Measurements from ENCODE around the gene IZUMO4. TPM values are rescaled to one million over a fixed set of nuclear protein-coding genes. Genes with fewer than 3 reads are reported as not detected.

IZUMO4 gene
- total and polyA plus RNA-seq, 10 of the 15 experiments (the other 5 are each of a cell fraction or from before 2014, with no cell fraction given) = 0.53 to 27.1 (median 7.5) TPM

GRCh38 chr19:2148482-2149135 is 51.9 kb downstream of the IZUMO4 start (continued):
- no peak for TF ChIP-seq POLR2AphosphoS2 (IDR thresholded peaks at IDR 0.05; ENCODE audit: low read depth, low read length)
- no peak for TF ChIP-seq RFX5 (IDR thresholded peaks at IDR 0.05; ENCODE audit: low read depth, low read length)
- no peak for TF ChIP-seq SIX5 (IDR thresholded peaks at IDR 0.05; ENCODE audit: low read depth, low read length, severe bottlenecking)
- TF ChIP-seq EP300 (IDR thresholded peaks at IDR 0.05; ENCODE audit: borderline replicate concordance in 1 of 2, control insufficient read depth in 1 of 2, low read depth in 2 of 2, low read length in 2 of 2) = no peak
- TF ChIP-seq ATF7 (IDR thresholded peaks at IDR 0.05; ENCODE audit: low read depth) = no peak
- TF ChIP-seq POLR2A (IDR thresholded peaks at IDR 0.05; ENCODE audit: low read depth, low read length) = peak; percentile 33; the same call in 1 of the 2 replicates
- TF ChIP-seq KAT2A (conservative IDR thresholded peaks at IDR 0.05; ENCODE audit: control insufficient read depth, low read depth, low read length) = no peak
- no peak for TF ChIP-seq E4F1 (IDR thresholded peaks at IDR 0.05; ENCODE audit: borderline replicate concordance, partially characterized antibody)
- peak; percentile 60; the same call in 1 of the 2 replicates for TF ChIP-seq MXI1 (IDR thresholded peaks at IDR 0.05; ENCODE audit: low read depth, low read length)
- no peak for TF ChIP-seq BCL11A (IDR thresholded peaks at IDR 0.05; ENCODE audit: low read depth, low read length)
- TF ChIP-seq BHLHE40 (IDR thresholded peaks at IDR 0.05; ENCODE audit: borderline replicate concordance in 1 of 2, low read depth in 2 of 2, low read length in 1 of 2) = no peak
- no peak for TF ChIP-seq RAD51 (IDR thresholded peaks at IDR 0.05)

Other genes with a start within 250 kb of the IZUMO4 start
Only the 7 nearest of the 19 such genes appear.
- 18.3 and 19.9 TPM in 2 replicates for gene BTBD2, start 81.2 kb upstream of the IZUMO4 start, total RNA-seq (2014; rRNA removed)
- gene BTBD2, start 81.2 kb upstream of the IZUMO4 start, total RNA-seq (2014; rRNA removed; fragmentation: Illumina TruSeq; extraction: Trizol) = 8.2 and 10.6 TPM in 2 replicates
- gene BTBD2, start 81.2 kb upstream of the IZUMO4 start, total RNA-seq (2021) = 62.2 and 66.2 TPM in 2 replicates
- 8.8 and 18.6 TPM in 2 replicates for gene BTBD2, start 81.2 kb upstream of the IZUMO4 start, polyA plus RNA-seq (2011; rRNA removed)
- 3.2 and 10.1 TPM in 2 replicates for gene BTBD2, start 81.2 kb upstream of the IZUMO4 start, polyA plus RNA-seq (2014; fragmentation: Illumina TruSeq; extraction: Trizol)
- gene BTBD2, start 81.2 kb upstream of the IZUMO4 start, polyA plus RNA-seq (2014; fragmentation: Nextera tagmentation; extraction: Ambion mirVana) = under 1 TPM; 0.13 to 0.37 TPM
- 45.4 and 50.9 TPM in 2 replicates for gene BTBD2, start 81.2 kb upstream of the IZUMO4 start, polyA plus RNA-seq (2014; rRNA removed)
- gene BTBD2, start 81.2 kb upstream of the IZUMO4 start, polyA plus RNA-seq (2016; fragmentation: Nextera tagmentation; extraction: Ambion mirVana) = 1 to 10 TPM; 4.5 to 5.5 TPM
- 159 and 168 TPM in 2 replicates for gene MKNK2, start 45.7 kb upstream of the IZUMO4 start, total RNA-seq (2014; rRNA removed)
- 70.3 and 77.9 TPM in 2 replicates for gene MKNK2, start 45.7 kb upstream of the IZUMO4 start, total RNA-seq (2014; rRNA removed; fragmentation: Illumina TruSeq; extraction: Trizol)
- 365 and 378 TPM in 2 replicates for gene MKNK2, start 45.7 kb upstream of the IZUMO4 start, total RNA-seq (2021)
- 113 and 223 TPM in 2 replicates for gene MKNK2, start 45.7 kb upstream of the IZUMO4 start, polyA plus RNA-seq (2011; rRNA removed)
- 29.6 and 61.9 TPM in 2 replicates for gene MKNK2, start 45.7 kb upstream of the IZUMO4 start, polyA plus RNA-seq (2014; fragmentation: Illumina TruSeq; extraction: Trizol)
- gene MKNK2, start 45.7 kb upstream of the IZUMO4 start, polyA plus RNA-seq (2014; fragmentation: Nextera tagmentation; extraction: Ambion mirVana) = 10 to 100 TPM in 1 of 2 experiments, 1 to 10 TPM in 1; 9.6 to 17.6 TPM
- gene MKNK2, start 45.7 kb upstream of the IZUMO4 start, polyA plus RNA-seq (2014; rRNA removed) = 195 and 218 TPM in 2 replicates
- 10 to 100 TPM; 38.3 to 53.3 TPM for gene MKNK2, start 45.7 kb upstream of the IZUMO4 start, polyA plus RNA-seq (2016; fragmentation: Nextera tagmentation; extraction: Ambion mirVana)
- gene MOB3A, start 589 bp upstream of the IZUMO4 start, total RNA-seq (2014; rRNA removed) = 56.6 and 69.6 TPM in 2 replicates
- gene MOB3A, start 589 bp upstream of the IZUMO4 start, total RNA-seq (2014; rRNA removed; fragmentation: Illumina TruSeq; extraction: Trizol) = 32.7 and 40.5 TPM in 2 replicates
- 176 and 181 TPM in 2 replicates for gene MOB3A, start 589 bp upstream of the IZUMO4 start, total RNA-seq (2021)
- 71.7 and 229 TPM in 2 replicates for gene MOB3A, start 589 bp upstream of the IZUMO4 start, polyA plus RNA-seq (2011; rRNA removed)
- 54.2 and 82.9 TPM in 2 replicates for gene MOB3A, start 589 bp upstream of the IZUMO4 start, polyA plus RNA-seq (2014; fragmentation: Illumina TruSeq; extraction: Trizol)
- gene MOB3A, start 589 bp upstream of the IZUMO4 start, polyA plus RNA-seq (2014; fragmentation: Nextera tagmentation; extraction: Ambion mirVana) = 10 to 100 TPM in 1 of 2 experiments, 1 to 10 TPM in 1; 7.5 to 10.9 TPM
- 123 and 147 TPM in 2 replicates for gene MOB3A, start 589 bp upstream of the IZUMO4 start, polyA plus RNA-seq (2014; rRNA removed)
- 10 to 100 TPM; 79.3 to 79.5 TPM for gene MOB3A, start 589 bp upstream of the IZUMO4 start, polyA plus RNA-seq (2016; fragmentation: Nextera tagmentation; extraction: Ambion mirVana)
- gene AP3D1, start 54.7 kb downstream of the IZUMO4 start, total RNA-seq (2014; rRNA removed) = 71.8 and 74.1 TPM in 2 replicates
- 25.6 and 26.7 TPM in 2 replicates for gene AP3D1, start 54.7 kb downstream of the IZUMO4 start, total RNA-seq (2014; rRNA removed; fragmentation: Illumina TruSeq; extraction: Trizol)
- 98.4 and 108 TPM in 2 replicates for gene AP3D1, start 54.7 kb downstream of the IZUMO4 start, total RNA-seq (2021)
- gene AP3D1, start 54.7 kb downstream of the IZUMO4 start, polyA plus RNA-seq (2011; rRNA removed) = 21.1 and 58.0 TPM in 2 replicates
- gene AP3D1, start 54.7 kb downstream of the IZUMO4 start, polyA plus RNA-seq (2014; fragmentation: Illumina TruSeq; extraction: Trizol) = 42.5 and 68.7 TPM in 2 replicates
- gene AP3D1, start 54.7 kb downstream of the IZUMO4 start, polyA plus RNA-seq (2014; fragmentation: Nextera tagmentation; extraction: Ambion mirVana) = 1 to 10 TPM; 1.5 to 3.0 TPM
- 67.6 and 77.8 TPM in 2 replicates for gene AP3D1, start 54.7 kb downstream of the IZUMO4 start, polyA plus RNA-seq (2014; rRNA removed)
- 10 to 100 TPM; 19.4 to 60.2 TPM for gene AP3D1, start 54.7 kb downstream of the IZUMO4 start, polyA plus RNA-seq (2016; fragmentation: Nextera tagmentation; extraction: Ambion mirVana)
- gene DOT1L, start 67.0 kb downstream of the IZUMO4 start, total RNA-seq (2014; rRNA removed) = 9.2 and 9.5 TPM in 2 replicates
- gene DOT1L, start 67.0 kb downstream of the IZUMO4 start, total RNA-seq (2014; rRNA removed; fragmentation: Illumina TruSeq; extraction: Trizol) = 5.4 and 7.0 TPM in 2 replicates
- gene DOT1L, start 67.0 kb downstream of the IZUMO4 start, total RNA-seq (2021) = 54.7 and 59.5 TPM in 2 replicates
- 7.1 and 11.4 TPM in 2 replicates for gene DOT1L, start 67.0 kb downstream of the IZUMO4 start, polyA plus RNA-seq (2011; rRNA removed)
- gene DOT1L, start 67.0 kb downstream of the IZUMO4 start, polyA plus RNA-seq (2014; fragmentation: Illumina TruSeq; extraction: Trizol) = 2.9 and 9.6 TPM in 2 replicates
- gene DOT1L, start 67.0 kb downstream of the IZUMO4 start, polyA plus RNA-seq (2014; fragmentation: Nextera tagmentation; extraction: Ambion mirVana) = under 1 TPM; 0.18 to 0.26 TPM
- 22.2 and 29.1 TPM in 2 replicates for gene DOT1L, start 67.0 kb downstream of the IZUMO4 start, polyA plus RNA-seq (2014; rRNA removed)
- 10 to 100 TPM; 10.1 to 12.9 TPM for gene DOT1L, start 67.0 kb downstream of the IZUMO4 start, polyA plus RNA-seq (2016; fragmentation: Nextera tagmentation; extraction: Ambion mirVana)
- gene PLEKHJ1, start 139.4 kb downstream of the IZUMO4 start, total RNA-seq (2014; rRNA removed) = 131 and 133 TPM in 2 replicates
- gene PLEKHJ1, start 139.4 kb downstream of the IZUMO4 start, total RNA-seq (2014; rRNA removed; fragmentation: Illumina TruSeq; extraction: Trizol) = 42.8 and 49.7 TPM in 2 replicates
- gene PLEKHJ1, start 139.4 kb downstream of the IZUMO4 start, total RNA-seq (2021) = 92.9 and 98.0 TPM in 2 replicates
- gene PLEKHJ1, start 139.4 kb downstream of the IZUMO4 start, polyA plus RNA-seq (2011; rRNA removed) = 27.7 and 52.0 TPM in 2 replicates
- 13.8 and 32.4 TPM in 2 replicates for gene PLEKHJ1, start 139.4 kb downstream of the IZUMO4 start, polyA plus RNA-seq (2014; fragmentation: Illumina TruSeq; extraction: Trizol)
- gene PLEKHJ1, start 139.4 kb downstream of the IZUMO4 start, polyA plus RNA-seq (2014; fragmentation: Nextera tagmentation; extraction: Ambion mirVana) = 1 to 10 TPM; 1.3 to 6.9 TPM
- 133 and 158 TPM in 2 replicates for gene PLEKHJ1, start 139.4 kb downstream of the IZUMO4 start, polyA plus RNA-seq (2014; rRNA removed)
- gene PLEKHJ1, start 139.4 kb downstream of the IZUMO4 start, polyA plus RNA-seq (2016; fragmentation: Nextera tagmentation; extraction: Ambion mirVana) = 100 to 1,000 TPM; 119 to 125 TPM
- 41.5 and 49.3 TPM in 2 replicates for gene SF3A2, start 139.9 kb downstream of the IZUMO4 start, total RNA-seq (2014; rRNA removed)
- gene SF3A2, start 139.9 kb downstream of the IZUMO4 start, total RNA-seq (2014; rRNA removed; fragmentation: Illumina TruSeq; extraction: Trizol) = 12.3 and 15.6 TPM in 2 replicates
- 132 and 143 TPM in 2 replicates for gene SF3A2, start 139.9 kb downstream of the IZUMO4 start, total RNA-seq (2021)
- 3.3 and 5.4 TPM in 2 replicates for gene SF3A2, start 139.9 kb downstream of the IZUMO4 start, polyA plus RNA-seq (2011; rRNA removed)
- gene SF3A2, start 139.9 kb downstream of the IZUMO4 start, polyA plus RNA-seq (2014; fragmentation: Illumina TruSeq; extraction: Trizol) = 2.4 and 26.9 TPM in 2 replicates
- gene SF3A2, start 139.9 kb downstream of the IZUMO4 start, polyA plus RNA-seq (2014; fragmentation: Nextera tagmentation; extraction: Ambion mirVana) = under 1 TPM; 0.33 to 0.55 TPM
- 36.2 and 61.3 TPM in 2 replicates for gene SF3A2, start 139.9 kb downstream of the IZUMO4 start, polyA plus RNA-seq (2014; rRNA removed)
- gene SF3A2, start 139.9 kb downstream of the IZUMO4 start, polyA plus RNA-seq (2016; fragmentation: Nextera tagmentation; extraction: Ambion mirVana) = 10 to 100 TPM; 34.4 to 39.7 TPM

Measured in GM12878 (cell line).